H9 (cell line): Measurements from ENCODE around the gene FPR1. TPM values are rescaled to one million over a fixed set of nuclear protein-coding genes. Genes with fewer than 3 reads are reported as not detected.

Source experiments
- DNase-seq: peaks from one replicate; pipeline ENCODE4 v3.0.0-alpha.2; 2017
- H2AFZ ChIP-seq: one replicate; pipeline ENCODE4 v1.6.1; 2013; ENCODE audit warnings: mild to moderate bottlenecking, low read length, control low read depth, moderate library complexity
- H2AK5ac ChIP-seq: 2 replicates; pipeline ENCODE4 v1.6.1; 2013; ENCODE audit warnings: low read length, control low read depth, mixed read lengths; ENCODE audit not compliant: insufficient read length
- H2BK120ac ChIP-seq: one replicate; pipeline ENCODE4 v1.6.1; 2013; ENCODE audit warnings: low read depth, mild to moderate bottlenecking, low read length, control low read depth, inconsistent platforms; ENCODE audit not compliant: poor library complexity, severe bottlenecking
- H2BK12ac ChIP-seq: 2 replicates; pipeline ENCODE4 v1.6.1; 2013; ENCODE audit warnings: low read length, control low read depth, mixed read lengths, low read depth; ENCODE audit not compliant: insufficient read length
- H2BK15ac ChIP-seq: 2 replicates; pipeline ENCODE4 v1.6.1; 2013; ENCODE audit warnings: low read depth, low read length, control low read depth
- H2BK20ac ChIP-seq: one replicate; pipeline ENCODE4 v1.6.1; 2013; ENCODE audit warnings: low read depth, mild to moderate bottlenecking, low read length, control low read depth, inconsistent platforms; ENCODE audit not compliant: poor library complexity, severe bottlenecking
- H2BK5ac ChIP-seq: 2 replicates; pipeline ENCODE4 v1.6.1; 2013; ENCODE audit warnings: low read length, control low read depth, mixed read lengths; ENCODE audit not compliant: insufficient read length
- H3K14ac ChIP-seq: 2 replicates; pipeline ENCODE4 v1.6.1; 2013; ENCODE audit warnings: low read length, control low read depth; ENCODE audit not compliant: insufficient read depth
- H3K18ac ChIP-seq: 2 replicates; pipeline ENCODE4 v1.6.1; 2013; ENCODE audit warnings: low read depth, mild to moderate bottlenecking, mixed read lengths, low read length, control low read depth; ENCODE audit not compliant: insufficient read length
- H3K23ac ChIP-seq: 2 replicates; pipeline ENCODE4 v1.6.1; 2013; ENCODE audit warnings: low read length, control low read depth, mixed read lengths, low read depth; ENCODE audit not compliant: insufficient read length
- H3K23me2 ChIP-seq: 2 replicates; pipeline ENCODE4 v1.6.1; 2013; ENCODE audit warnings: low read depth, mild to moderate bottlenecking, mixed read lengths, low read length, control low read depth; ENCODE audit not compliant: insufficient read length, poor library complexity, severe bottlenecking
- H3K27ac ChIP-seq: 2 replicates; pipeline ENCODE4 v1.5.1; 2013; ENCODE audit warnings: low read length, control low read depth, mixed read lengths, low read depth; ENCODE audit not compliant: insufficient read length
- H3K27me3 ChIP-seq: 2 replicates; pipeline ENCODE4 v1.6.1; 2013; ENCODE audit warnings: low read length, control low read depth, inconsistent platforms; ENCODE audit not compliant: insufficient read depth
- H3K4ac ChIP-seq: 2 replicates; pipeline ENCODE4 v1.6.1; 2013; ENCODE audit warnings: low read depth, mild to moderate bottlenecking, control low read depth, inconsistent platforms, low read length, moderate library complexity
- H3K4me1 ChIP-seq: 2 replicates; pipeline ENCODE4 v1.6.1; 2013; ENCODE audit warnings: low read length, control low read depth, inconsistent platforms; ENCODE audit not compliant: insufficient read depth
- H3K4me2 ChIP-seq: 2 replicates; pipeline ENCODE4 v1.6.1; 2013; ENCODE audit warnings: low read length, control low read depth, mixed read lengths; ENCODE audit not compliant: insufficient read length, insufficient read depth
- H3K56ac ChIP-seq: 2 replicates; pipeline ENCODE4 v1.6.1; 2013; ENCODE audit warnings: low read depth, mild to moderate bottlenecking, mixed read lengths, low read length, control low read depth; ENCODE audit not compliant: insufficient read length
- H3K79me1 ChIP-seq: 2 replicates; pipeline ENCODE4 v1.6.1; 2013; ENCODE audit warnings: low read depth, mild to moderate bottlenecking, moderate library complexity, low read length, control low read depth, inconsistent platforms; ENCODE audit not compliant: insufficient read depth, poor library complexity, severe bottlenecking
- H3K79me2 ChIP-seq: 2 replicates; pipeline ENCODE4 v1.6.1; 2013; ENCODE audit warnings: low read length, control low read depth, inconsistent platforms; ENCODE audit not compliant: insufficient read depth
- H3K9ac ChIP-seq: 2 replicates; pipeline ENCODE4 v1.6.1; 2013; ENCODE audit warnings: low read length, control low read depth, mixed read lengths; ENCODE audit not compliant: insufficient read length; ENCODE audit errors: extremely low read depth
- H3K9me3 ChIP-seq: one replicate; pipeline ENCODE4 v1.6.1; 2013; ENCODE audit warnings: low read depth, low read length, inconsistent platforms; ENCODE audit not compliant: control insufficient read depth
- H3T11ph ChIP-seq: one replicate; pipeline ENCODE4 v1.6.1; 2013; ENCODE audit warnings: mild to moderate bottlenecking, low read length, control low read depth, inconsistent platforms
- H4K20me1 ChIP-seq: one replicate; pipeline ENCODE4 v1.6.1; 2013; ENCODE audit not compliant: control insufficient read depth, insufficient read length, insufficient read depth
- H4K5ac ChIP-seq: 2 replicates; pipeline ENCODE4 v1.6.1; 2013; ENCODE audit warnings: low read depth, mild to moderate bottlenecking, mixed read lengths, low read length, control low read depth; ENCODE audit not compliant: insufficient read length
- H4K8ac ChIP-seq: replicated peaks from 2 replicates; pipeline ENCODE4 v1.6.1; 2013; ENCODE audit warnings: low read length, control low read depth, mixed read lengths, low read depth; ENCODE audit not compliant: insufficient read length
- H4K91ac ChIP-seq: 2 replicates; pipeline ENCODE4 v1.6.1; 2013; ENCODE audit warnings: low read depth, mild to moderate bottlenecking, moderate library complexity, mixed read lengths, low read length, control low read depth; ENCODE audit not compliant: insufficient read length
- H3K27ac Mint-ChIP-seq, 3 experiments: 2 replicates in 2 of 3; 3 replicates in 1 of 3; pipeline ENCODE4 v1.8.0; 2020 to 2021; ENCODE audit warnings: mixed read lengths in 3 of 3, mild to moderate bottlenecking in 1 of 3, moderate library complexity in 1 of 3
- H3K27me3 Mint-ChIP-seq: 2 replicates; pipeline ENCODE4 v1.8.0; 2021; ENCODE audit warnings: low read depth, mild to moderate bottlenecking, moderate library complexity, mixed read lengths
- H3K36me3 Mint-ChIP-seq, 3 experiments: 2 replicates in 2 of 3; 3 replicates in 1 of 3; pipeline ENCODE4 v1.8.0; 2020 to 2021; ENCODE audit warnings: low read depth in 3 of 3, mixed read lengths in 3 of 3; ENCODE audit not compliant: insufficient read depth in 1 of 3
- H3K4me1 Mint-ChIP-seq, 2 experiments: 2 replicates each; pipeline ENCODE4 v1.8.0; 2020; ENCODE audit warnings: mixed read lengths in 2 of 2
- H3K4me3 Mint-ChIP-seq, 2 experiments: 2 replicates in 1 of 2; 3 replicates in 1 of 2; pipeline ENCODE4 v1.8.0; 2020 to 2021; ENCODE audit warnings: mild to moderate bottlenecking in 2 of 2, mixed read lengths in 2 of 2, moderate library complexity in 1 of 2
- H3K9me3 Mint-ChIP-seq, 2 experiments: 2 replicates in 1 of 2; 3 replicates in 1 of 2; pipeline ENCODE4 v1.8.0; 2020; ENCODE audit warnings: mild to moderate bottlenecking in 2 of 2, mixed read lengths in 2 of 2, moderate library complexity in 1 of 2
- WGBS: extraction: QIAGEN DNeasy Blood & Tissue Kit; methylation state at CpG from one replicate; pipeline ENCODE4 v1.1.7; 2013; ENCODE audit warnings: missing lambda C conversion rate, low lambda C conversion rate, mixed read lengths; ENCODE audit not compliant: insufficient read length; ENCODE audit errors: extremely low coverage; 5-methylcytosine and 5-hydroxymethylcytosine counted together
- total RNA-seq: library from RNA; stranded (reverse); gene quantifications from 2 replicates; pipeline ENCODE4 v1.2.1, GENCODE V29; 2021
- TF ChIP-seq, protein P1 (sequence below): fragments of 200-600 bp; sonication (generic); conservative IDR thresholded peaks from 3 replicates; pipeline ENCODE4 v1.8.0; 2021; ENCODE audit warnings: antibody characterized with exemption, mild to moderate bottlenecking

FPR1 gene
- total RNA-seq, 1 experiment from 2014 or later: not detected

DNA sequence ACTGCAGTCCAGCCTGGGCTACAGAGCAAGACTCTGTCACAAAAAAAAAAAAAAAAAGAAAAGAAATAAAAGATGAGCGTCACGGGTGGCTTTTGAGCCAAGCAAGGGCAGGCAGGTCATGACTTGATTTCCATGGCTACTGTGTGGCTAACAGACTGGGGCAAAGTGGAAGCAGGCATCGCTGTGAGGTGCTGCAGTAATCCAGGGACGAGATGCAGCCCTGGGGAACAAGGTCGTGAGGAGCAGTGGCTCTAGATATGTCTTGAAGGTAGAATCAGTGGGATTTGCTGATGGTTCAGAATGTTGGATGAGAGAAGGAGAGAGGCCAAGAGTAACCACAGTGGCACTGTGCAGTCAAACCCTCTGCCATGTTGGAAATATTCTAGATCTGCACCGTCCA is 42.1 kb downstream of the FPR1 start:
- Histone ChIP-seq H3K27me3 (no peaks in the 10 kb centered on the region; the same call in 1 of the 2 replicates), H2BK20ac (no peak overlapping the region), H3K9me3 (no peaks in the 10 kb centered on the region), H3K14ac (no peak overlapping the region; the same call in 1 of the 2 replicates), H3K23me2 (peaks cover under 1% of the 10 kb centered on the region), H3K18ac (no peak overlapping the region), H3T11ph (no peak overlapping the region), H2AK5ac (no peak overlapping the region), H3K27ac (no peak overlapping the region), H2BK12ac (no peak overlapping the region), H3K4ac (no peak overlapping the region), H3K79me2 (no peaks in the 10 kb centered on the region), H2AFZ (no peak overlapping the region), H3K4me2 (no peak overlapping the region), H3K9ac (no peak overlapping the region), H3K56ac (no peak overlapping the region), H2BK15ac (no peak overlapping the region), H2BK120ac (no peak overlapping the region), H3K79me1 (no peaks in the 10 kb centered on the region), H4K20me1 (no peaks in the 10 kb centered on the region), H4K5ac (no peak overlapping the region), H4K8ac (no peak overlapping the region), H3K23ac (no peak overlapping the region), H3K4me1 (no peaks in the 10 kb centered on the region), H2BK5ac (no peak overlapping the region), H4K91ac (no peak overlapping the region)
- peaks cover 39% of the 10 kb centered on the region for H3K27me3 Mint-ChIP-seq
- peaks cover 0 to 18% of the 10 kb centered on the region in 2 experiments; a peak in 3 of 5 replicates for H3K9me3 Mint-ChIP-seq
- no CpG with 5 or more reads among the region's 6 CpGs for WGBS
- H3K4me1 Mint-ChIP-seq: peaks cover 7 to 9% of the 10 kb centered on the region in 2 experiments; a peak in 3 of 4 replicates
- no peak overlapping the region for H3K4me3 Mint-ChIP-seq
- H3K27ac Mint-ChIP-seq: no peak overlapping the region
- H3K36me3 Mint-ChIP-seq: peaks cover 12 to 30% (median 16%) of the 10 kb centered on the region in 3 experiments
- TF ChIP-seq, protein P1, sequence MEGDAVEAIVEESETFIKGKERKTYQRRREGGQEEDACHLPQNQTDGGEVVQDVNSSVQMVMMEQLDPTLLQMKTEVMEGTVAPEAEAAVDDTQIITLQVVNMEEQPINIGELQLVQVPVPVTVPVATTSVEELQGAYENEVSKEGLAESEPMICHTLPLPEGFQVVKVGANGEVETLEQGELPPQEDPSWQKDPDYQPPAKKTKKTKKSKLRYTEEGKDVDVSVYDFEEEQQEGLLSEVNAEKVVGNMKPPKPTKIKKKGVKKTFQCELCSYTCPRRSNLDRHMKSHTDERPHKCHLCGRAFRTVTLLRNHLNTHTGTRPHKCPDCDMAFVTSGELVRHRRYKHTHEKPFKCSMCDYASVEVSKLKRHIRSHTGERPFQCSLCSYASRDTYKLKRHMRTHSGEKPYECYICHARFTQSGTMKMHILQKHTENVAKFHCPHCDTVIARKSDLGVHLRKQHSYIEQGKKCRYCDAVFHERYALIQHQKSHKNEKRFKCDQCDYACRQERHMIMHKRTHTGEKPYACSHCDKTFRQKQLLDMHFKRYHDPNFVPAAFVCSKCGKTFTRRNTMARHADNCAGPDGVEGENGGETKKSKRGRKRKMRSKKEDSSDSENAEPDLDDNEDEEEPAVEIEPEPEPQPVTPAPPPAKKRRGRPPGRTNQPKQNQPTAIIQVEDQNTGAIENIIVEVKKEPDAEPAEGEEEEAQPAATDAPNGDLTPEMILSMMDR: no peak
- DNase-seq: no peak
